ENCODE results near the gene LCE3D.
"Not testable (repeated sequence)": the region's sequence is repeated elsewhere in the genome, so short reads cannot be mapped to it uniquely, and the experiment has no call there.

The LCE3D gene

DNA sequence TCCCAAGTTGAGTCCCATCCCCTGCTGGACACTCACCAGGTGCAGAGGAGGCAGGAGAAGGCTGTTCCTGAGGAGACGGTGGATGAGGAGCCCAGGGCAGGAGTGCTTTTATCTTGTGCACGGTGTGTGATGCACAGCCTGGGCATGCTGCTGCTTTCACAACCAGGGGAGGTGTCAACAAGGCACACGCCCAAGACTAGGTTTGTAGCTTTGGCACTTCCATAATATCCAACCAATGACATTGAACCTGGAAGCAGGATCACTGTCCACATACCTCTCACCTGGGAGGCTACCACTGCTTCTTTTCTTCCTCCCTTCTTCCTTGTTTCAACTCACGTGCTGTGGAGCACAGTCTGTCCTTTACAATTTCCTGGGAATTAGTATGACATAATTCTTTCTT, at the start of gene LCE3D:
TSS of gene LCE3D (minus strand) at position 84 of the 400 bp plus-strand sequence. CDS start 580 bp downstream, outside the sequence.
- no peak for DNase-seq

DNA sequence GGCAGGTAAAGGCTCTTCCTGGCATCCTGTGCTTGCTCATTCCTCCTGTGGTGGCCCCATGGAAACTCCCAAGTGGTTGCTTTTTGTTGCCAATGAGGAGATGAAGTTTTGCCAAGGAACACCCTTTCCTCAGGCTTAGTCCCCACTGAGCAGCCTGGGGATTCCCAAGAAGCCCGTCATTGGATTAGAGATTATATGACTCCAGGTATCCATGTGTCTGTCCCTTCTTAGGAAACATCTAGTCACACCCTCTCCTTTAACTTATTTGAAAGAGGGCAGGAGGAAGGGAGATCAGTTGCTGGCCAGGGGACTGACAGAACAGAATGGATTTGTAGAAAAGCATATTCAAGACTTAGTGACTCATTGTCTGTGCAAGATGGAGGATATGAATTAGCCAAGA, 46.4 kb upstream of the LCE3D start:
- DNase-seq = no peak

DNA sequence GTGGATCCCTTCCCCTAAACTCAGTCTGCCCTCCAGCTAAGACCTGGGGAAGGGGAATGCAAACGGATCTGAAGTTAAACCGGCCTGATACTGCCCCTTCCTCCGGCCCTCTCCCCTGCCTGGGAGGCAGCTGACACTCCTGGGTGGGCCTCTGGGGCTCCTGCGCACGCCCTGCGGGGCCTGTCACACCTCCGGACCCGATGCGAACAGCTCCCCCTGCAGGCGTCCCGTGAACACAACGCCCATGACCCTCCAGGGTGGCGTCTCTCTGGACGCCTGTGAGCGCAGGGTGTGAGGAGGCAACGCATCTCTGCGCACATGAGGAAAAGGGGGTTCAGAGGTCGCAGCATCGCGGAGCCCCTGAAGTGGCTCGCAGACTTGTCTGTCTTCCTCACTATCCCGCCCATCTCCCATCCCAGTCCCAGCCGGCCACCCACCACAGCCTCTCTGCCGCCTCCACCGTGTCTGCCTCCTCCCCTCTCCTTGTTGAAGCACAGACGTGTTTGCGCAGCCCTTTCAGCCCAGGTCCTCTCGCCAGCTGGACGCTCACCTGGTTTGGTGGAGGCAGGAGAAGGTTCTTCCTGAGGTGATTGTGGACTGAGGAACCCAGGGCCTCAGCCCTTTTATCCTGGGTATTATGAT, 43.0 kb upstream of the LCE3D start:
- no peak for DNase-seq

- no peak for DNase-seq
These were observed 42.5 kb upstream of the LCE3D start, which contains the start of gene LCE3A for GRCh38 chr1:152622803-152623202. Gene LCE3A, minus strand, starts transcription at chr1:152623103. Its CDS starts 0 bp downstream, at chr1:152623103.

DNA sequence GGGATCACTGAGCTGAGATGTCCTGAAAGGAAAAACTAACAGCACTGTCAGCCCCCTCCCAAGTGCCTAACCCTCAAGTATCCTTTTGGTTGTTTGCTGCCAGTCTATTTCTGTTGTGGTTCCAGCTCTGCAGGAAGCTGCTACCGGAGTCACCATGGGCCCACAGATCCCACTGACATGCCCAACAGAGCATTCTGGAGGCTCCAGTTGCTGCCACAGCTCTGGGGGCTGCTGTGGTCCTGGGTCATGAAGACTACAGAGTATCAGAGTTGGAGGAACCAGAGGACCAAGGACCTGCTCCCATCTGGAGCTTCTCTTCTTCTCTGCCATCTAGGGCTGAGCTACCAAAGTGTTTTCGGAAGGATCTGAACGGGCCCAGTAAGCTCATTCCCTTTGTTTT, 41.7 kb upstream of the LCE3D start:
- DNase-seq = no peak

- DNase-seq = no peak
These were observed 33.2 kb upstream of the LCE3D start, which contains the start of gene LCE3B for GRCh38 chr1:152613511-152613910. Gene LCE3B, plus strand, starts transcription at chr1:152613811. Its CDS starts 0 bp downstream, at chr1:152613811.

DNA sequence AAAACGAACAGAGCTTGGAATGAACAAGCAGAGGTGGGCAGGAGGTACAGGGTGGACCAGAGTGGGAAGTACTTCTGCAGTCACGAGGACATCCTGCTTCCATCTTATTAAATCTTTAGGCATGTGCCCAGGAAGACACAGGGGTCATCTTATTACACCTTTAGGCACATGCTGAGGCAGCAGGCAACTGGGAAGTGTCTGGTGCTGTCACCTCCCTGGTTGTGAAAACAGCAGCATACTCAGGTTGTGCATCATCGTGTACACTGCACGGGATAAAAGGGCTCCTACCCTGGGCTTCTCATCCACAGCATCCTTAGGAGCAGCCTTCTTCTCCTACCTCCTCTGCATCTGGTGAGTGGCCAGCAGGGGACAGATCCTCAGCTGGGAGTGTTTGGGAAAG, 19.6 kb upstream of the LCE3D start, which contains the start of gene LCE3C:
TSS of gene LCE3C (plus strand) at position 301 of the 400 bp plus-strand sequence. CDS start 498 bp downstream, outside the sequence.
- DNase-seq = no peak

DNA sequence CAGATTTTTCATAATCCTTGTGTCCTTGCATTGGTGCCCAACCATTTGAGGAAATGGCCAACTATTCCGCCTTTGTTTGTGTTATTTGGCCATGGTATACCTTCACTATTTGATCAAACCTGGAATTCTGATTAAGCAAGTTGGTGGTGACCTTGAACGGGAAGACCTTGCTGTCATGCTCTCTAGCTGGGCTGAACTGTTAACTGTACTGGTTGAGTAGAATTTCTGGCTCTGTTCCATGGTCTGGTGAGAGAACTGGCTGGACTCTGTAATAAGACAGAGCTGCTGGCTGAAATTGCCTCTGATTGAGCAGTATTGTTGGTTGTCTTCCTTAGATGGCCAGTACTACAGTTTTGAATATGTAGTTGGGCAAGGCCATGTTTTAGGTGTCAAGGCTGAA, 16.7 kb upstream of the LCE3D start:
- DNase-seq = no peak

DNA sequence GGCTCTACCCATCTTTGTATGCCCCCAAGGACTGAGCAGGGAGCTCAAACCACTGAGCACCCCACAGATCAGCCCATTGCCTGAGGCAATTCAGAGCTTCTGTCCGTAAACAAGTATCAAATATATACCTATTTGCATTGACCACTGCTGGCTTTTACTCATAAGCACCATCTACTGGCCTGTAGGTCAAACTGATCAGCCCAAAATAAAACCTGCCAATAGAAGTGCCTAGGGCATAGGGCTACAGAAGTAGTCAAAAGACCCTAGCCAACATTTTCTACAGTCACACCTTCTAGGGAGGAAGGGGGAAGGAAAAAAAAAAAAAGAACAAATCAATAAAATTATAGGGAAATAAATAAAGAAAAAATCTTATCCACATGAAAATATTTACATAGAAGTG, 5.3 kb upstream of the LCE3D start:
- DNase-seq = no peak

DNA sequence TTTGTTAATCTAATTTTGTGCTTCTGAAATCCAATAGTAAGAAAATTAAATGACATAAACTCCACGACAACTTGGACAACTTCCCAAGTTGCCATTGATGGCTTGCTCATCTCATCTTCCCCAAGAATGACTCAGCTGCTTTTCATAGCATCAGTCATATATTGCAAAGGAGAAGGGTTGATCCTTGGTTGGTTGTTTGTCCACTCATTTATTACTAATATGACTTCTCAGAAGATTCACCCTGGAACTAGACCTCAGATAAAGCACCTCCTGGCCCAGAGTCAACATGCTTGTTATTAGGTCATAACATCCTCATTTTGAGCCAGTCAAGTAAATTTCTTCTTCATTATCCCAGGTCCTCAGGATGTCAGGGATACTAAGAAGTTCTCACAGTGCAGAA, 2.3 kb upstream of the LCE3D start:
- no peak for DNase-seq

- not testable (repeated sequence) for DNase-seq
These were observed 790 bp downstream of the LCE3D start for GRCh38 chr1:152579526-152579925.

GRCh38 chr1:152577168-152577567, 3.1 kb downstream of the LCE3D start:
- DNase-seq = no peak

DNA sequence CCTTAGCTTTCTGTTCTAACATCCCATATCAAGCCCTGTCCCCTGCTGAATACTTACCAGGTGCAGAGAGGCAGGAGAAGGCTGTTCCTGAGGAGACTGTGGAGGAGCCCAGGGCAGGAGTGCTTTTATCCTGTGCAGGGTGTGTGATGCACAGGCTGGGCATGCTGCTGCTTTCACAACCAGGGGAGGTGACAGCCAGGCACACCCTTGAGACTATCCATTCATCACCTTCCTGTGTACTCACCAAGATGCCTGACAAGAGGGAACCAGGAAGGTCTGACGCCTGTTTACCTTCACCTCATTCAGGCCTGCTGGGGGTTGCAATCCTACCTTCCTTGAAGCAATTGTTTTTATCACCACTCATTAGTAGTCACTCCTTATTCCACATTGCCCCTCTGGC, 13.6 kb downstream of the LCE3D start, which contains the start of gene LCE3E:
TSS of gene LCE3E (minus strand) at position 100 of the 400 bp plus-strand sequence. CDS start 572 bp downstream, outside the sequence.
- no peak for DNase-seq

- DNase-seq = no peak
These were observed 14.6 kb downstream of the LCE3D start for GRCh38 chr1:152565535-152566215.

- DNase-seq = no peak
These were observed 15.2 kb downstream of the LCE3D start for GRCh38 chr1:152565115-152565514.

- DNase-seq = not testable (repeated sequence)
These were observed 32.0 kb downstream of the LCE3D start for GRCh38 chr1:152548358-152548757.

- DNase-seq = no peak
These were observed 33.6 kb downstream of the LCE3D start for GRCh38 chr1:152546704-152547103.

DNA sequence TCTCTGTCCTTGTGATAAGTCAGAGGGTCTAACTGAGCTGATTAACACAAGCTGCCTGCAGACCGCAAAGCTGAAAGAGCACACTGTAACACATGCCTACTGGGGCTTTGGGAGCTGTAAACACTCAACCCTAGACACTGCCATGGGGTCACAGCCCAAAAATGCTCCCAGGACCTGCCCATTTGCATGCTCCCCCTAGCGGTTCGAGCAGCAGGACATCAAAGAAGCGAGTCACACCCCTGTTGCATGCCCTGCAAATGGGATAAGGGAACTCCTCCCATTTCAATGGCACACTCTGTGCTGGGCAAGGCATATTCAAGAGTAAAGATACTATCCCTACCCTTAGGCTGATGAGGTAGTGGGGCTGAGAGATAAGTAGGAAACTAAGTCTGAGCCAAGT, 36.5 kb downstream of the LCE3D start:
- DNase-seq = no peak

DNA sequence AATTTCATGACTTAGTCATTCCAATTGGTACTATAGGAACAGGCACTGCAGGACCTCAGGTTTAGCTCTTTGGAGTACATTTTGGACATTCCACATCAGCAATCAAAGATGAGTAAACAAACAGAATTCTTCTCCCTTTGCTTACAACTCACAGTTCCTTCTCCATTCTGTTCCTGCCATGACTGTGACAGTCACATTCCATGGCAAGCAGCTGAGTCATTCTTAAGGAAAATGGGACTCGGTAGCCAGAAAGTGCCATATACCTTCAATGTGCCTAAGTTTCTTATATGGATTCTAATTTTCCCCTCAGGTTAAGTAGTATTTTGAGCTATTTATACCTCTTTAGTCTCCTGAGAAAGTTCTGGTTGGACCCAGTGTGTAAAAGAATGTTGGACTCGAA, 40.4 kb downstream of the LCE3D start:
- DNase-seq = no peak

DNA sequence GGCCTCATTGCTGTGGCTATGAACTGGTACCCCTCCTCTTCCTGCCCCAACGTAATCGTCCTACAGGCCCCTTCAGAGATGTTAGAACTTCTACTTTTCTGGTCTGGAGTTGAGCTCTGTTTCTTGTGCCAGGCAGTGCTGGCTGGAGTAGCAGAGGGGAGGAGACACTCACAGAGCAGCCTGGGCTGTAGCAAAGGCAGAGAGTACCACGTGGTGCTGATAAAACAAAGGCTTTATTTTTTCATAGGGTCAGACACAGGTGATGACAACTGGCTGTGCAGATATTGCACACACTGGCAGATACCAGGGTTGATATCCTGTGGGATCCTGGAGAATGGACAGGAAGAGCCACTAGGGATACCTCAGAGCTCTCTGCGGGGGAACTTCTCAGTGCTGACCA, 42.8 kb downstream of the LCE3D start:
- DNase-seq = no peak

DNA sequence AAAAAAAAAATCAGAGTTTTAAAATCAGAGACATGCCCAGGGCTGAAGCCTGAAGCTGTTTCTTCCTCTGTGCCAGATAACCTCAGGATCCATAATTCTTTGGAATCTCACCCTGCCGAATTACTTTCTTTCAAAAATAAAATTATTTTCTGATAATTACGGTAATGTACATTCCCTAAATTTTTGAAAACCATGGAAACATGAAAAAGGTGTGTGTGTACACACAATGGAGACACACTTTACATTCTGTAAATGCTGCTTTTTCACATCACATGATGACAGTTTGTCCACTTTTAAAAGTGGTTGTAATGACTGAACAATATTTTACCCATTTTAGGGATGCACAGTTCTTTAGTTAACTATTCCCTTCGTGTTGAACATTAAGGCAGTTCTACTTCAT, 44.5 kb downstream of the LCE3D start:
- DNase-seq = no peak

DNA sequence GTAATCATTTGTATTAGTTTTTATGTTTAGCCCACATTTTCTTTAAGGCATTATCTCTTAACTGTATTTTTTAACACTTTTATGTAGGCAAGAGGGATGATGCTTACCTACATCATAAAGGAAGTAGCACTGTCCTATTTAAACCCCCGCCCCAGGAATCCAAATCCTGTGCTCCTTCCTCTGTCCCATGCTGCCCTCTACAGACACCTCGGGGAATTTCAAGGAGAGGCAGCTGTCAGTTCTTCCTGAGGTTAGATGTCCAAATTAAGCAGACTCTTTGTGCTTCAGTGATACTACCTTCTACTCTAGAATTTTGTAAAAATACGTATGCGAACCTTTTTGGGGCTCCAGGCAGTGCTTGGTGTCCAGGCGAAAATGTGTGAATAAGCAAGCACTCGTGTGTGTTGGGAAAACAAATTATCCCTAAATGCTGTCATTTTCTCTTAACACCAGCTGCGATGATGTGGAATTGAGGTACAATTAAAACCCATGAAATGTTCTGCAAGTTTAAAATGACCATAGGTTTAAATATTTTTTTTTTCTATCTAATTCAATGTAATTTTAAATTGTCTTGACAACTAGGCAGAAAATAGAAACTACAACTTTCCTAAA, 46.9 kb downstream of the LCE3D start:
- DNase-seq = no peak

All from activated CD4-positive, alpha-beta T cell treated with anti-CD3 and anti-CD28 coated beads for 1 hour (primary cell).